HCT116 (cell line): ENCODE measurements around the gene ACSM3.

Experiments
- CEBPB ChIP-seq: IDR thresholded peaks from 2 replicates; pipeline ENCODE4 v1.6.1; 2012; ENCODE audit warnings: low read depth
- CTCF ChIP-seq, 3 experiments: fragments of 200-600 bp in 1 of 3; sonication (generic) in 1 of 3; IDR thresholded peaks in 2 of 3; conservative IDR thresholded peaks in 1 of 3; 2 replicates each; pipeline ENCODE4 v1.5.1; 2012 to 2017; ENCODE audit warnings: low read depth in 2 of 3, low read length in 2 of 3, antibody characterized with exemption in 1 of 3, borderline replicate concordance in 1 of 3, control low read depth in 1 of 3, mild to moderate bottlenecking in 1 of 3, mixed read lengths in 1 of 3, mixed run types in 1 of 3, moderate library complexity in 1 of 3; ENCODE audit not compliant: insufficient read depth in 1 of 3
- EZH2 ChIP-seq: fragments of 200-600 bp; sonication (generic); IDR thresholded peaks from 2 replicates; pipeline ENCODE4 v1.6.1; 2017; ENCODE audit warnings: antibody characterized with exemption, mixed run types
- FOSL1 ChIP-seq: IDR thresholded peaks from 2 replicates; pipeline ENCODE4 v1.6.1; 2012; ENCODE audit warnings: low read depth
- POLR2A ChIP-seq: IDR thresholded peaks from 2 replicates; pipeline ENCODE4 v1.7.0; 2011; ENCODE audit warnings: borderline replicate concordance; ENCODE audit not compliant: insufficient read depth, insufficient read length; ENCODE audit errors: extremely low read depth
- POLR2AphosphoS5 ChIP-seq: IDR thresholded peaks from 2 replicates; pipeline ENCODE4 v1.6.1; 2011; ENCODE audit warnings: mild to moderate bottlenecking, low read depth, low read length, moderate library complexity
- RAD21 ChIP-seq: IDR thresholded peaks from 2 replicates; pipeline ENCODE4 v1.6.1; 2012; ENCODE audit warnings: low read depth, mild to moderate bottlenecking
- SP1 ChIP-seq: IDR thresholded peaks from 2 replicates; pipeline ENCODE4 v1.6.1; 2012; ENCODE audit warnings: low read depth
- SRF ChIP-seq: IDR thresholded peaks from 2 replicates; pipeline ENCODE4 v1.6.1; 2012; ENCODE audit warnings: low read depth
- YY1 ChIP-seq: IDR thresholded peaks from 2 replicates; pipeline ENCODE4 v1.6.1; 2011; ENCODE audit warnings: low read length, low read depth, moderate library complexity, mild to moderate bottlenecking; ENCODE audit not compliant: insufficient replicate concordance; ENCODE audit errors: extremely low read depth
- ZFX ChIP-seq: fragments of 450-650 bp; IDR thresholded peaks from 2 replicates; pipeline ENCODE4 v1.6.1; 2017

DNA sequence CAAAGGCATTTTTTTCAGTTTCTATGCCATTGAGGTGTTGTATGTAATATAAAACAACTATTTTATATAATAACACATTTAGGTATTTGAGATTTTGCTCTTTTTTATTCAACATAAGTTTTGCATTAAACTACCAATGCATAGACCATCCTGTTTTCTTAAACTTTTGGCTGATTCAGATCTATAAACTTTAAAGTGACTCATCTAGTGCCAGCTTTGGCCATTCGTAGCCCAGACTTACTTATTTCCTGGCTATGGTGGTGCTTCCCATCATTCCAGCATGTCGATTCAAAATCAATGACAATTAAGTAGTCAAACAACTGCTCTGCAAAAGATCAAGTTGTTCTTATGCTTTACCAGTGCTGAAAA is 39.4 kb downstream of the ACSM3 start:
- TF ChIP-seq RAD21 (no peak), POLR2AphosphoS5 (no peak), SRF (no peak), CTCF (IDR thresholded peaks at IDR 0.05 in 2 of 3, conservative IDR thresholded peaks at IDR 0.05 in 1 of 3; ENCODE audit: borderline replicate concordance in 1 of 3, insufficient read depth in 1 of 3, low read depth in 2 of 3, low read length in 2 of 3) (no peak), POLR2A (no peak), CEBPB (no peak), SP1 (no peak), EZH2 (no peak), ZFX (no peak), FOSL1 (no peak), YY1 (no peak)
